ENCODE results near the gene FPR3. TPM values are rescaled to one million over a fixed set of nuclear protein-coding genes. Genes with fewer than 3 reads are reported as not detected.

The FPR3 gene
- polyA plus RNA-seq, 2 of the 4 experiments (the other 2 are of a cell fraction): not detected

DNA sequence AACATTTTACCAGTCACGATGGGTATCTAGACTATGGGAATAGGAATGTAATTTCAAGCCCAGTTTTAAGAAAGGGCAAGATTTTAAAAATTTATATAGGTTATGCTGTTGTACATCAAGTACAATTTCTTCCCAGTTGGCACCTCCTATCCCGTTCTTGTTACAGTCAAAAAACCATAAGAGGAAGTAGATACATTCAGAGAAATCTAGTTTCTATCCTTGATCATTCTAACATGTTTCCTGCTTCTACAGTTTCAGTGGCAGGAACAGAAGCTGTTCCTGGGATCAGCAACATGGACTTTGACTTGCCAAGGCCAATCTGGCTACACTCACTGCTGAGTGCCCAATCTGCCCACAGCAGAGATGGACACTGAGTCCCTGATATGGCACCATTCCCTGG, 14.7 kb upstream of the FPR3 start:
- no peak for ATAC-seq
- Histone ChIP-seq H3K4me2 (no peak overlapping the region), H3K9me3 (peaks cover 19% of the 10 kb centered on the region; the same call in 2 of the 3 replicates), H3K4me1 (no peaks in the 10 kb centered on the region), H3K4me3 (no peak overlapping the region), H3K27ac (no peak overlapping the region)
- ChIA-PET POLR2A (no interaction called here), CTCF (no interaction called here)
- TF ChIP-seq NPAS2 (CRISPR knock-in tag; IDR thresholded peaks at IDR 0.05; ENCODE audit: borderline replicate concordance) (no peak), CHD2 (IDR thresholded peaks at IDR 0.05; ENCODE audit: low read length, partially characterized antibody) (no peak), PBX3 (IDR thresholded peaks at IDR 0.05) (no peak), TFCP2L1 (CRISPR knock-in tag; IDR thresholded peaks at IDR 0.05) (no peak)
- no peak for DNase-seq (ENCODE audit: low read depth in 1 of 2, low spot score in 1 of 2)
- under 1% methylated on average over 2 of the region's 2 CpGs for WGBS (ENCODE audit: missing lambda C conversion rate)
- FAIRE-seq: no peak

GRCh38 chr19:51781999-51782398, 13.0 kb upstream of the FPR3 start:
- no peak overlapping the region for H3K4me3 ChIP-seq
- TF ChIP-seq RCOR1 (IDR thresholded peaks at IDR 0.05; ENCODE audit: low read depth, low read length) (no peak), HOXB13 (CRISPR knock-in tag; IDR thresholded peaks at IDR 0.05; ENCODE audit: low read depth) (no peak), RFX5 (IDR thresholded peaks at IDR 0.05) (no peak), CHD4 (IDR thresholded peaks at IDR 0.05; ENCODE audit: borderline replicate concordance) (no peak), PBX3 (IDR thresholded peaks at IDR 0.05) (no peak), BHLHE40 (IDR thresholded peaks at IDR 0.05; ENCODE audit: low read depth, low read length) (no peak), PHF8 (IDR thresholded peaks at IDR 0.05; ENCODE audit: borderline replicate concordance, low read depth) (no peak), KDM5A (IDR thresholded peaks at IDR 0.05) (no peak), ZC3H11A (IDR thresholded peaks at IDR 0.05) (no peak), MAX (IDR thresholded peaks at IDR 0.05) (no peak), FOSB (CRISPR knock-in tag; IDR thresholded peaks at IDR 0.05) (no peak), JUNB (IDR thresholded peaks at IDR 0.05) (no peak), SREBF2 (IDR thresholded peaks at IDR 0.05) (no peak), NFE2L2 (conservative IDR thresholded peaks at IDR 0.05; ENCODE audit: low read length) (no peak), RNF2 (IDR thresholded peaks at IDR 0.05; ENCODE audit: borderline replicate concordance, low read depth) (no peak), SMC3 (IDR thresholded peaks at IDR 0.05) (no peak), HMGXB4 (CRISPR knock-in tag; IDR thresholded peaks at IDR 0.05; ENCODE audit: borderline replicate concordance) (no peak), HOXA7 (CRISPR knock-in tag; IDR thresholded peaks at IDR 0.05) (no peak)
- TF ChIP-seq, protein P1, sequence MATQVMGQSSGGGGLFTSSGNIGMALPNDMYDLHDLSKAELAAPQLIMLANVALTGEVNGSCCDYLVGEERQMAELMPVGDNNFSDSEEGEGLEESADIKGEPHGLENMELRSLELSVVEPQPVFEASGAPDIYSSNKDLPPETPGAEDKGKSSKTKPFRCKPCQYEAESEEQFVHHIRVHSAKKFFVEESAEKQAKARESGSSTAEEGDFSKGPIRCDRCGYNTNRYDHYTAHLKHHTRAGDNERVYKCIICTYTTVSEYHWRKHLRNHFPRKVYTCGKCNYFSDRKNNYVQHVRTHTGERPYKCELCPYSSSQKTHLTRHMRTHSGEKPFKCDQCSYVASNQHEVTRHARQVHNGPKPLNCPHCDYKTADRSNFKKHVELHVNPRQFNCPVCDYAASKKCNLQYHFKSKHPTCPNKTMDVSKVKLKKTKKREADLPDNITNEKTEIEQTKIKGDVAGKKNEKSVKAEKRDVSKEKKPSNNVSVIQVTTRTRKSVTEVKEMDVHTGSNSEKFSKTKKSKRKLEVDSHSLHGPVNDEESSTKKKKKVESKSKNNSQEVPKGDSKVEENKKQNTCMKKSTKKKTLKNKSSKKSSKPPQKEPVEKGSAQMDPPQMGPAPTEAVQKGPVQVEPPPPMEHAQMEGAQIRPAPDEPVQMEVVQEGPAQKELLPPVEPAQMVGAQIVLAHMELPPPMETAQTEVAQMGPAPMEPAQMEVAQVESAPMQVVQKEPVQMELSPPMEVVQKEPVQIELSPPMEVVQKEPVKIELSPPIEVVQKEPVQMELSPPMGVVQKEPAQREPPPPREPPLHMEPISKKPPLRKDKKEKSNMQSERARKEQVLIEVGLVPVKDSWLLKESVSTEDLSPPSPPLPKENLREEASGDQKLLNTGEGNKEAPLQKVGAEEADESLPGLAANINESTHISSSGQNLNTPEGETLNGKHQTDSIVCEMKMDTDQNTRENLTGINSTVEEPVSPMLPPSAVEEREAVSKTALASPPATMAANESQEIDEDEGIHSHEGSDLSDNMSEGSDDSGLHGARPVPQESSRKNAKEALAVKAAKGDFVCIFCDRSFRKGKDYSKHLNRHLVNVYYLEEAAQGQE (IDR thresholded peaks at IDR 0.05): no peak
- H3K4me2 ChIP-seq: no peak overlapping the region
- H3K27ac ChIP-seq: no peak overlapping the region
- FAIRE-seq (no peak), DNase-seq (ENCODE audit: low read depth in 1 of 2, low spot score in 1 of 2) (no peak), ATAC-seq (no peak)
- WGBS (ENCODE audit: missing lambda C conversion rate): 37% methylated on average over 3 of the region's 3 CpGs
- ChIA-PET CTCF (interaction anchor here (1.5 kb wide), 1 partner anchor 360 kb away, joined by 3 read pairs; no protein-coding TSS in a partner anchor), POLR2A (no interaction called here)
- peaks cover 17% of the 10 kb centered on the region; the same call in 2 of the 3 replicates for H3K9me3 ChIP-seq
- H3K4me1 ChIP-seq: no peaks in the 10 kb centered on the region

Measured in A549 (cell line).